ENCODE measurements around the gene FNDC4.

- TF ChIP-seq CTCF (IDR thresholded peaks at IDR 0.05) (peak; percentile 52 to 66 (median 63)), POLR2A (IDR thresholded peaks at IDR 0.05) (peak; percentile 29 to 64 (median 58))
These were observed 52.8 kb downstream of the FNDC4 start, which contains the start of gene KRTCAP3 for GRCh38 chr2:27441958-27442919.
